ENCODE results near the gene ATP6V1C2.

DNA sequence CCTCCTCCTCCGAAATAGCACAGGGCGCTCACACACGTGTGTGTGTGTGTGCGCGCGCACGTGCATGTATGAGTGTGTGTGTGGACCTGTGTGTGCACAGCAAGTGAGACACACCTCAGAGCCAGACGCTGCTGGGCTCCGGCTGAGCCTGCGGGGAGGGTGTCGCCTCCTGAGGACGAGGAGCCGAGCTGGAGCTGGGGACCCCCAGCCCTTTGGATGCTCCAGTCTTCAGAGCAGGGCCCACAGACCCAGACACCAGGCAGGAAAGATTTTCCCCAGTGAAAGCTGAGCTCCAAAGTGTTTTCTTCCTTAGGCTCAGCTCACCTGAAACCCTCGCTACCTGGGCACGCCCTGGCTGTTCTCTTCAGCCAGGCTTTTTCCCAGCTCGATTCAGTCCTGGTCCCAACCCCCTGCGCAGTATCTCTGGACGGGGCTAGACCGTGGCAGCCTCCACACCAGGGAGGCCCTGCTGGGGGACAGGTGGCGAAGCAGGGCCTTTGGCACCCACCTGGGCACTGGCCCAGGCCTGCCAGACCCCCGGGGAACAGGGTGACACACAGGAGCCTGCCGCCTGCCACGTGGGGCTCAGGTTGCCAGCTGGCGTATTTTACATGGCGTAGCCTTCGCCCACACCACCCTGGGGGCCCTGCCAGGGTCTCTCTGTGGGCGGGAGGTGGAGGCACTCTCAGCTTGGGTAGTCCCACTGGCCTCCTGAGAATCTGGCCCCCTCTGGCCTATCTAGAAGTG, 55.0 kb downstream of the ATP6V1C2 start:
- TF ChIP-seq POLR2A (IDR thresholded peaks at IDR 0.05; ENCODE audit: low read length) (no peak), GATA1 (IDR thresholded peaks at IDR 0.05; ENCODE audit: low read depth, low read length) (no peak)
